Colonic mucosa (tissue), 4 donors: ENCODE data around the gene FXYD3. TPM values are rescaled to one million over a fixed set of nuclear protein-coding genes. Genes with fewer than 3 reads are reported as not detected.

Source experiments
- DNase-seq: peaks from one replicate; pipeline ENCODE4 v3.0.0-alpha.2; 2020
- H3K27ac ChIP-seq: fragments of 200-600 bp; one replicate; pipeline ENCODE4 v1.8.0; 2021
- H3K27me3 ChIP-seq: fragments of 200-600 bp; one replicate; pipeline ENCODE4 v1.8.0; 2021
- H3K36me3 ChIP-seq: fragments of 200-600 bp; one replicate; pipeline ENCODE4 v1.8.0; 2021
- H3K4me1 ChIP-seq: fragments of 200-600 bp; one replicate; pipeline ENCODE4 v1.8.0; 2021; ENCODE audit warnings: mild to moderate bottlenecking
- H3K4me3 ChIP-seq: fragments of 200-600 bp; one replicate; pipeline ENCODE4 v1.8.0; 2021
- H3K9ac ChIP-seq, 2 donors: one replicate each; pipeline ENCODE4 v1.7.0; 2013; ENCODE audit warnings: control low read depth in 2 of 2, low read depth in 2 of 2, low read length in 2 of 2
- H3K9me3 ChIP-seq: fragments of 200-600 bp; one replicate; pipeline ENCODE4 v1.8.0; 2021
- CTCF ChIP-seq: fragments of 200-600 bp; IDR thresholded peaks from one replicate; pipeline ENCODE4 v1.8.0; 2022; ENCODE audit warnings: antibody characterized with exemption, mild to moderate bottlenecking
- intact Hi-C: fragments of 100-400 bp; cut with DNase I; formaldehyde crosslinking; loops from one replicate; pipeline ENCODE4 v1.14.1; 2022
- total RNA-seq, 2 donors: library from RNA; stranded (reverse); fragmentation: NEBNext Ultra II Directional in 1 of 2; extraction: Animal tissue kit (Norgen Biotek cat#: 25700) in 1 of 2; gene quantifications; one replicate each; pipeline ENCODE4 v1.2.1, GENCODE V29; 2021
- donor health status: healthy.
- donor health status: DM: no; HTN: no; CAD: no.
- donor health status: DM: no; HTN: no; CAD: no.

FXYD3 gene
- total RNA-seq, 2 donors from 2014 or later = 1,386 to 2,836 TPM

- Histone ChIP-seq H3K27ac (no peak within 1 kb of the TSS), H3K4me3 (no peak within 1 kb of the TSS), H3K27me3 (peaks cover 7% of the 10 kb centered on the region), H3K36me3 (no peaks in the 10 kb centered on the region), H3K9ac (peak within 1 kb of the TSS in 1 of 2 donors; percentile 50), H3K4me1 (peaks cover 5% of the 10 kb centered on the region), H3K9me3 (no peaks in the 10 kb centered on the region)
- intact Hi-C loops = loop anchor here (10.0 kb wide), 1 partner anchor 122 kb away; the partner anchor contains the start of gene USF2
- peak; percentile 1 for TF ChIP-seq CTCF
- DNase-seq = no peak
Measured at GRCh38 chr19:35143231-35143715, 27.6 kb downstream of the FXYD3 start, which contains the start of gene FXYD7. Gene FXYD7 (plus strand): TSS chr19:35143255. CDS start chr19:35143334, 79 bp downstream.

GRCh38 chr19:35143818-35144217 is 28.2 kb downstream of the FXYD3 start:
- no peak overlapping the region for H3K27ac ChIP-seq

GRCh38 chr19:35144259-35144599 is 28.6 kb downstream of the FXYD3 start:
- peaks cover 7% of the 10 kb centered on the region for H3K27me3 ChIP-seq
- H3K27ac ChIP-seq = no peak overlapping the region
- H3K36me3 ChIP-seq = no peaks in the 10 kb centered on the region
- H3K4me1 ChIP-seq = peaks cover 5% of the 10 kb centered on the region
- H3K9me3 ChIP-seq = no peaks in the 10 kb centered on the region
- no peak overlapping the region for H3K9ac ChIP-seq
- no peak overlapping the region for H3K4me3 ChIP-seq
- TF ChIP-seq CTCF = no peak
- DNase-seq = no peak
- intact Hi-C loops = loop anchor here (10.0 kb wide), 1 partner anchor 121 kb away; the partner anchor contains the start of gene USF2

More at GRCh38 chr19:35143818-35144217, 28.2 kb downstream of the FXYD3 start:
- Histone ChIP-seq H3K9me3 (no peaks in the 10 kb centered on the region), H3K4me3 (no peak overlapping the region), H3K36me3 (no peaks in the 10 kb centered on the region), H3K9ac (no peak overlapping the region), H3K27me3 (peaks cover 7% of the 10 kb centered on the region), H3K4me1 (peaks cover 5% of the 10 kb centered on the region)
- TF ChIP-seq CTCF = no peak
- DNase-seq = no peak
- intact Hi-C loops = loop anchor here (10.0 kb wide), 1 partner anchor 121 kb away; the partner anchor contains the start of gene USF2

- intact Hi-C loops = loop anchor here (10.0 kb wide), 1 partner anchor 120 kb away; the partner anchor contains the start of gene USF2
- Histone ChIP-seq H3K9ac (no peak overlapping the region), H3K27me3 (peaks cover 7% of the 10 kb centered on the region), H3K9me3 (no peaks in the 10 kb centered on the region), H3K4me3 (no peak overlapping the region), H3K4me1 (peaks cover 5% of the 10 kb centered on the region), H3K36me3 (no peaks in the 10 kb centered on the region), H3K27ac (no peak overlapping the region)
- TF ChIP-seq CTCF = no peak
- peak; percentile 89 for DNase-seq
Measured at GRCh38 chr19:35144600-35145436, 29.2 kb downstream of the FXYD3 start.

GRCh38 chr19:35146746-35147459 is 31.3 kb downstream of the FXYD3 start:
- DNase-seq = no peak
- intact Hi-C loops = loop anchor here (10.0 kb wide), 1 partner anchor 118 kb away; the partner anchor contains the start of gene USF2
- H3K4me1 ChIP-seq = peaks cover 5% of the 10 kb centered on the region

More at GRCh38 chr19:35146746-35147459, 31.3 kb downstream of the FXYD3 start:
- Histone ChIP-seq H3K36me3 (no peaks in the 10 kb centered on the region), H3K4me3 (no peak overlapping the region), H3K9ac (no peak overlapping the region), H3K27me3 (peaks cover 7% of the 10 kb centered on the region), H3K27ac (no peak overlapping the region), H3K9me3 (no peaks in the 10 kb centered on the region)
- TF ChIP-seq CTCF = no peak
